Common myeloid progenitor, CD34-positive (primary cell): Measurements from ENCODE around the gene NPPB.
"Not testable (repeated sequence)": the region's sequence is repeated elsewhere in the genome, so short reads cannot be mapped to it uniquely, and the experiment has no call there.

Source experiments
- CTCF ChIA-PET: fragments of 350-600 bp; sonication (Branson Sonifier 250); formaldehyde crosslinking; loops from one replicate; lab custom pipeline; 2021; ENCODE audit warnings: antibody characterized with exemption; lab: Charles Lee
- POLR2A ChIA-PET: fragments of 350-600 bp; sonication (Branson Sonifier 250); formaldehyde crosslinking; loops from one replicate; lab custom pipeline; 2021; ENCODE audit warnings: antibody characterized with exemption; lab: Charles Lee
- DNase-seq, 3 donors: peaks; one replicate each; pipeline versions ENCODE4 v3.0.0 to v3.0.0-alpha.2; 2013
- H3K27ac ChIP-seq, 2 experiments: 1 replicate in 1 of 2; 2 replicates in 1 of 2; pipeline ENCODE4 v1.7.0; 2013; ENCODE audit warnings: inconsistent platforms in 2 of 2, low read length in 2 of 2, mild to moderate bottlenecking in 2 of 2, low read depth in 1 of 2, moderate library complexity in 1 of 2; ENCODE audit not compliant: severe bottlenecking in 2 of 2, insufficient read depth in 1 of 2, poor library complexity in 1 of 2
- H3K27me3 ChIP-seq, 5 experiments: replicated peaks in 2 of 5; 1 replicate in 3 of 5; 2 replicates in 2 of 5; pipeline versions ENCODE4 v1.6.1 to v1.7.0; 2013; ENCODE audit warnings: low read length in 4 of 5, mild to moderate bottlenecking in 2 of 5, moderate library complexity in 2 of 5, inconsistent platforms in 1 of 5; ENCODE audit not compliant: insufficient read depth in 5 of 5, control insufficient read depth in 4 of 5
- H3K36me3 ChIP-seq, 4 experiments: 1 replicate in 2 of 4; 2 replicates in 2 of 4; pipeline versions ENCODE4 v1.6.1 to v1.7.0; 2013; ENCODE audit warnings: low read length in 3 of 4, control low read depth in 1 of 4, mild to moderate bottlenecking in 1 of 4; ENCODE audit not compliant: control insufficient read depth in 4 of 4, insufficient read depth in 4 of 4
- H3K4me1 ChIP-seq, 4 experiments: 1 replicate in 3 of 4; 2 replicates in 1 of 4; pipeline versions ENCODE4 v1.6.1 to v1.7.1; 2013; ENCODE audit warnings: low read length in 3 of 4, mild to moderate bottlenecking in 3 of 4, control low read depth in 1 of 4, inconsistent platforms in 1 of 4, moderate library complexity in 1 of 4; ENCODE audit not compliant: control insufficient read depth in 4 of 4, insufficient read depth in 4 of 4; ENCODE audit errors: control extremely low read depth in 1 of 4
- H3K4me3 ChIP-seq, 7 experiments: 1 replicate in 4 of 7; 2 replicates in 3 of 7; pipeline versions ENCODE4 v1.5.1 to v1.7.0; 2013; ENCODE audit warnings: mild to moderate bottlenecking in 7 of 7, low read length in 6 of 7, moderate library complexity in 6 of 7, inconsistent platforms in 2 of 7, low read depth in 2 of 7, control low read depth in 1 of 7; ENCODE audit not compliant: insufficient read depth in 4 of 7, control insufficient read depth in 1 of 7; ENCODE audit errors: extremely low read depth in 1 of 7
- H3K9me3 ChIP-seq, 5 experiments: 1 replicate in 4 of 5; 2 replicates in 1 of 5; pipeline versions ENCODE4 v1.6.1 to v1.7.1; 2013; ENCODE audit warnings: low read length in 4 of 5, mild to moderate bottlenecking in 2 of 5, inconsistent platforms in 1 of 5, low read depth in 1 of 5, moderate library complexity in 1 of 5; ENCODE audit not compliant: control insufficient read depth in 4 of 5, insufficient read depth in 2 of 5; ENCODE audit errors: control extremely low read depth in 1 of 5
- WGBS: methylation state at CpG from one replicate; pipeline ENCODE4 v1.1.5; 2013; ENCODE audit not compliant: insufficient coverage; 5-methylcytosine and 5-hydroxymethylcytosine counted together

The NPPB gene

GRCh38 chr1:11903210-11903609, 44.5 kb upstream of the NPPB start:
- H3K4me3 ChIP-seq, result no peak overlapping the region
- no CpG with 5 or more reads among the region's 1 CpG for WGBS
- H3K9me3 ChIP-seq, result no peaks in the 10 kb centered on the region
- H3K4me1 ChIP-seq, result peaks cover 0 to 4% (median 0%) of the 10 kb centered on the region in 4 experiments
- no peak for DNase-seq
- H3K36me3 ChIP-seq, result no peaks in the 10 kb centered on the region
- CTCF ChIA-PET, result interaction anchor here (0.7 to 1.3 kb wide), 2 partner anchors 11 to 34 kb away, joined by 3 to 4 read pairs; no protein-coding TSS in a partner anchor
- peaks cover 0 to 24% (median 6%) of the 10 kb centered on the region in 5 experiments for H3K27me3 ChIP-seq
- no peak overlapping the region for H3K27ac ChIP-seq
- POLR2A ChIA-PET, result no interaction called here

DNA sequence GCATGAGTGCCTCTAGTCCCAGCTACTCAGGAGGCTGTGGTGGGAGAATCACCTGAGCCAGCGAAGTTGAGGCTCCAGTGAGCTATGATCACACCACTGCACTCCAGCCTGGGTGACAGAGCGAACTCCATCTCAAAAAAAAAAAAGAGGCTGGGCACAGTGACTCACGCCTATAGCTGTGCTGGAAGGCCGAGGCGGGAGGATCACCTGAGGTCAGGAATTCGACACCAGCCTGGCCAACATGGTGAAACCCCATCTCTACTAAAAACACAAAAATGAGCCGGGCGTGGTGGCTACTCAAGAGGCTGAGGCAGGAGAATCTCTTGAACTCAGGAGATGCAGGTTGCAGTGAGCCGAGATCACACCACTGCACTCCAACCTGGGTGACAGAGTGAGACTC, 42.7 kb upstream of the NPPB start:
- CTCF ChIA-PET, H3K9me3 ChIP-seq, H3K27ac ChIP-seq, H3K4me1 ChIP-seq, POLR2A ChIA-PET, H3K36me3 ChIP-seq, DNase-seq, H3K4me3 ChIP-seq: not testable (repeated sequence)
- 89% methylated on average over 9 of the region's 9 CpGs for WGBS
- H3K27me3 ChIP-seq, result peaks cover 3 to 35% (median 16%) of the 10 kb centered on the region in 5 experiments

DNA sequence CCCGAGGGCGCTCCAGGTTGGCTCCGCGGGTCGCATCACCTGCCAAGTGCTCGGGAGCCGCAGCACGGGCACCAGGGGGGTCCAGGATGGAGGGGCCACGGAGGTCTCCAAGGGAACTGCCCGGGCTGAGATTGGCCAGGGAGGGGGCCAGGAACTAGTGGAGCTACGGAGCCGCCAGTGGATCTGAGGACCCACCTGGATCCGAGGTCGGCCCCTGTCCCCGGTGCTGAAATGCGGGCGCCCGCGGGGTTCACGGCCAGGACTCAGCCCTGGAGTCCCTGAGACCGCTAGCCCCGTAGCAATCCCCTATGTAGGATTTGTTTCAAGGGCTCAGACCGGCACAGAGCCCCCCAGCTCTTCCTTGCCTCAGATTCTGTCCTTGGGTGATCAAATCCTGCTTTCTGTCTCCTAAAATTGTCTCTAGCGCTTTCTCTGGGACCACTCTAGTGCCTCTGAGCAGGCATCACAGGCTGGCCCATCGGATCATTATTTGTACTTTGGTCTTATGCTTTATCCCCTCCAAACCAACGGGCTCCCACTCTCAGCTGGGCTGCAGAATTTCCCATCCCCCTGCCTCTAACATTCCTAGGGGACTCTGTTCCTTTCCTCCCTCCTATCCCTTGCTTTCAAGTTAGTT, 40.2 kb upstream of the NPPB start:
- no peak overlapping the region for H3K4me3 ChIP-seq
- no peaks in the 10 kb centered on the region for H3K36me3 ChIP-seq
- H3K27ac ChIP-seq, result no peak overlapping the region
- WGBS, result 14% methylated on average over 26 of the region's 26 CpGs
- DNase-seq, result peak in 2 of 3 donors; percentile 36 to 49
- CTCF ChIA-PET, result interaction anchor here (0.7 to 1.7 kb wide), 7 partner anchors 9 to 248 kb away, joined by 3 to 4 read pairs (median 3); no protein-coding TSS in a partner anchor
- POLR2A ChIA-PET, result interaction anchor here (1.7 to 1.8 kb wide), 2 partner anchors 9 to 11 kb away, joined by 5 to 8 read pairs; no protein-coding TSS in a partner anchor
- no peaks in the 10 kb centered on the region for H3K9me3 ChIP-seq
- H3K27me3 ChIP-seq, result peaks cover 3 to 37% (median 19%) of the 10 kb centered on the region in 5 experiments
- H3K4me1 ChIP-seq, result no peaks in the 10 kb centered on the region

DNA sequence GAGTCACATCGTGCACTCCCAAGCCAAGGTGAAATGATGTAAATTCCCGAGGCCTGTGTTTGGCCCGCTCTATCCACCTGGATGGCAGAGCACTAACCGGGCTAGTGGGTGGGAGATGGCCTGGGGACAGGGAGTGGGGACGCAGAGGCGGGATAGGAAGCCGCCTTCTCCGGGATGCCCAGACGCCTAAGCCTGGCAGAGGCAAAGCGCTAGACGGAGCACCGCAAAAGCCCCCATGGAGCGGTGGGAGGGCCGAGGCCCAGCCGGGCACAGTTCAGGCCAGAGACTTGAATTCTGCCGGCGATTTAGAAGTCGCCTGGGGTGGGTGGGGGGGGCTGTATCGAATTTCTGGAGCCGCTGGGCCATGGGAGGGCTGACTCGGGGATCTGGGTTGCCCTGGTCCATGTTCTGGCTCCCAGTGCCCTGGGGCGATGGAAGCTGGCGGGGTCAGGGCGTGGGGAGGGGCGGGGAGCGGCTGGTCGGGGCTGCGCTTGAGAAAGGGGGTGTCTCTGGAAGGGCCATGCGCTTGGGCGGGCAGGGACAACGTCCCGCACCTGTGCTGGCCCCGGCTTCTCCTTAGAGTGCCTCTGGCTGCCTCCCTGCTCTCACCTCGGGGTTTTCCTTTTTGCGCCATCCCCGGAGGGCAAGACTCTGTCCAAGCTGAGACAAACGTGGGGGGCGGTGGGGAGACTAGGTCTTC, 39.5 kb upstream of the NPPB start:
- Histone ChIP-seq H3K4me1 (no peaks in the 10 kb centered on the region), H3K27me3 (peaks cover 3 to 37% (median 19%) of the 10 kb centered on the region in 5 experiments), H3K9me3 (no peaks in the 10 kb centered on the region), H3K27ac (no peak overlapping the region), H3K4me3 (no peak overlapping the region), H3K36me3 (no peaks in the 10 kb centered on the region)
- DNase-seq, result no peak
- WGBS, result 21% methylated on average over 23 of the region's 38 CpGs
- ChIA-PET POLR2A (interaction anchor here (1.7 kb wide), 1 partner anchor 10 kb away, joined by 8 read pairs; no protein-coding TSS in a partner anchor), CTCF (interaction anchor here (0.7 to 1.4 kb wide), 3 partner anchors 10 to 60 kb away, joined by 3 to 4 read pairs (median 3); no protein-coding TSS in a partner anchor)

- H3K9me3 ChIP-seq, H3K36me3 ChIP-seq, POLR2A ChIA-PET, H3K4me1 ChIP-seq, H3K27ac ChIP-seq, DNase-seq, H3K4me3 ChIP-seq: not testable (repeated sequence)
- WGBS, result 57% methylated on average over 1 of the region's 1 CpG
- H3K27me3 ChIP-seq, result peaks cover 0 to 26% (median 18%) of the 10 kb centered on the region in 5 experiments
- CTCF ChIA-PET, result interaction anchor here (4.2 kb wide), 1 partner anchor 55 kb away, joined by 97 read pairs; no protein-coding TSS in a partner anchor
Observed at GRCh38 chr1:11894501-11894900, 35.8 kb upstream of the NPPB start.

DNA sequence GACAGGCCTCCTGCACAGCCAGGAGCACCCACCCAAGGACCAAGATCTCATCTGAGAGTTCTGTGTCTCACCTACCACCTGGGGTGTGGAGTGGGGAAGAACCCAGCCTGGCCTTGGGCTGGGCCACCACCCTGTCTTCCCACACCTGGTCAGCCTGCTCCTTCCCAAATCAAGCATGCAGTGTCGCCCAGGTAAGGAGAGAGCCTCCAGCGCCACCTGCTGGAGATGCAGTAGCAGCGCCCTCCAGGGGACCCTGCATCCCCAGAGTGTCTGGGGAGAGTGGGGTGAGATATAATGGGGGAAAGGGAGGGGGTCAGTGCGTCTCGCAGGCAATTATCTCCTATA, 35.1 kb upstream of the NPPB start:
- Histone ChIP-seq H3K4me3 (no peak overlapping the region), H3K9me3 (no peaks in the 10 kb centered on the region), H3K36me3 (no peaks in the 10 kb centered on the region), H3K27ac (no peak overlapping the region), H3K27me3 (peaks cover 0 to 19% (median 14%) of the 10 kb centered on the region in 5 experiments), H3K4me1 (no peaks in the 10 kb centered on the region)
- DNase-seq, result peak; percentile 39 to 63 (median 51)
- 0% methylated on average over 2 of the region's 5 CpGs for WGBS
- CTCF ChIA-PET, result interaction anchor here (0.9 to 4.2 kb wide), 6 partner anchors 9 to 55 kb away, joined by 3 to 97 read pairs (median 4); no protein-coding TSS in a partner anchor
- POLR2A ChIA-PET, result interaction anchor here (2.4 kb wide), 1 partner anchor 14 kb away, joined by 8 read pairs; no protein-coding TSS in a partner anchor
